ENCODE data around the gene GEMIN7. TPM values are rescaled to one million over a fixed set of nuclear protein-coding genes. Genes with fewer than 3 reads are reported as not detected.

GEMIN7 gene
- total and polyA plus RNA-seq, 2 of the 13 experiments (the other 11 are each of a cell fraction or from before 2014, with no cell fraction given), result 24.1 to 30.6 TPM

GRCh38 chr19:45125975-45126493 is 47.0 kb downstream of the GEMIN7 start (continued):
- TF ChIP-seq SRSF1 (optimal IDR thresholded peaks at IDR 0.05; ENCODE audit: low read depth, low read length) (no peak), MNT (IDR thresholded peaks at IDR 0.05) (no peak), TEF (CRISPR knock-in tag; IDR thresholded peaks at IDR 0.05) (no peak), ZFY (CRISPR knock-in tag; IDR thresholded peaks at IDR 0.05) (0 out of 2 replicates have a peak, but pooled peaks have one; percentile 9), ZNF17 (CRISPR knock-in tag; IDR thresholded peaks at IDR 0.05) (no peak), GFI1 (CRISPR knock-in tag; IDR thresholded peaks at IDR 0.05; ENCODE audit: borderline replicate concordance) (no peak), ZNF143 (CRISPR knock-in tag; IDR thresholded peaks at IDR 0.05) (no peak), ZNF446 (CRISPR knock-in tag; IDR thresholded peaks at IDR 0.05) (no peak), ZNF614 (CRISPR knock-in tag; IDR thresholded peaks at IDR 0.05; ENCODE audit: borderline replicate concordance) (no peak), ZNF720 (CRISPR knock-in tag; IDR thresholded peaks at IDR 0.05) (no peak), PATZ1 (CRISPR knock-in tag; IDR thresholded peaks at IDR 0.05) (0 out of 2 replicates have a peak, but pooled peaks have one; percentile 18)
- TF ChIP-seq, protein P1, sequence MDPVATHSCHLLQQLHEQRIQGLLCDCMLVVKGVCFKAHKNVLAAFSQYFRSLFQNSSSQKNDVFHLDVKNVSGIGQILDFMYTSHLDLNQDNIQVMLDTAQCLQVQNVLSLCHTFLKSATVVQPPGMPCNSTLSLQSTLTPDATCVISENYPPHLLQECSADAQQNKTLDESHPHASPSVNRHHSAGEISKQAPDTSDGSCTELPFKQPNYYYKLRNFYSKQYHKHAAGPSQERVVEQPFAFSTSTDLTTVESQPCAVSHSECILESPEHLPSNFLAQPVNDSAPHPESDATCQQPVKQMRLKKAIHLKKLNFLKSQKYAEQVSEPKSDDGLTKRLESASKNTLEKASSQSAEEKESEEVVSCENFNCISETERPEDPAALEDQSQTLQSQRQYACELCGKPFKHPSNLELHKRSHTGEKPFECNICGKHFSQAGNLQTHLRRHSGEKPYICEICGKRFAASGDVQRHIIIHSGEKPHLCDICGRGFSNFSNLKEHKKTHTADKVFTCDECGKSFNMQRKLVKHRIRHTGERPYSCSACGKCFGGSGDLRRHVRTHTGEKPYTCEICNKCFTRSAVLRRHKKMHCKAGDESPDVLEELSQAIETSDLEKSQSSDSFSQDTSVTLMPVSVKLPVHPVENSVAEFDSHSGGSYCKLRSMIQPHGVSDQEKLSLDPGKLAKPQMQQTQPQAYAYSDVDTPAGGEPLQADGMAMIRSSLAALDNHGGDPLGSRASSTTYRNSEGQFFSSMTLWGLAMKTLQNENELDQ (CRISPR knock-in tag; IDR thresholded peaks at IDR 0.05; ENCODE audit: borderline replicate concordance), result no peak
